ENCODE data around the gene BRIP1. TPM values are rescaled to one million over a fixed set of nuclear protein-coding genes. Genes with fewer than 3 reads are reported as not detected.
A peak's percentile ranks its signal among the peaks of the same experiment; 100 is the strongest.
"Not testable (repeated sequence)": the region's sequence is repeated elsewhere in the genome, so short reads cannot be mapped to it uniquely, and the experiment has no call there.

Gene BRIP1
- 1 to 10 TPM; 1.9 to 3.3 TPM for total RNA-seq
- long read RNA-seq: 0 reads

DNA sequence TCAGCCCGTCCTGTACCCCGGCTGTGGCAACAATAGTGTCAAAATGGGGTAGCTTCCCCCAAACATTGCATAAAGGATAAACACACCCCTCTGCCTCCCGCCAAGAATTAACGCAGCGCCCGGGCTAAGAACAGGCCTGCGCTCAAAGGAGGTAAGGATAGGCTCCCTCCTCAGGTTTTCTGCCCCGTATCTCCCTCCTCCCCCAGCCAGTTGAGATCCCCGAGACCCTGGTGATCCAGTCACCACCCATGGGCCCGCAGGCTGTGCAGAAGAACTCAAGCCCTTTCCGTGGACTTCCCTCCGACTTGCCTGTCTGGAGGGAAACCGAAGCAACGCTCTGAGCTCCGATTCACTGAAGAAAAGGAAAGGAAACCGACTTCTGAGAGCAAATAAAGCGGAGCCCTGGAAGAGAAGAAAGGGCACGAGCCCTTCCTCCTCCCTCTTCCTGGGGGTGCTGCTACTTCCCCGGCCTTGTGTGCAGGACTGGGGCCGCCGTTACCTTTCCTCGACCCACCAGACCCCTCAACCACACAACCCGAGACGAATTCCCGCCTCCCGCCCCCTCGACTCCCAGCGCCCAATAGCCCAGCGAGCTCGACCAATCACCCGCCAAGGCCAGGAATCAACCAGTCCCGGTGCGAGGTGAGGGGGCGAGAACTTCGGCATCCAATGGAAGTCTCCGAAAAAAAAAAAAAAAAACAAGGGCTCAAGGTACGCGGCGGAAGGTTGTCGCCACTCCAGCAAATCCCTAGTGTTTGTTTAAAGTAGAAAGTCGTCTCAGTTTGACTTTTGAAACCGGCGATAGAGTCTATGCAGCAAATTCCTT, at the start of gene BRIP1:
Gene BRIP1, minus strand, starts transcription at position 554 of the 826 bp plus-strand sequence. CDS start 1,989 bp downstream, outside the sequence.
- intact Hi-C loops (cut with DNase I, micrococcal nuclease): loop anchor here in 1 of 2 donors (10.0 kb wide), 1 partner anchor 202 kb away; the partner anchor contains the start of gene MED13
- DNase-seq: peak; percentile 91 to 92
- ATAC-seq: peak; percentile 96

DNA sequence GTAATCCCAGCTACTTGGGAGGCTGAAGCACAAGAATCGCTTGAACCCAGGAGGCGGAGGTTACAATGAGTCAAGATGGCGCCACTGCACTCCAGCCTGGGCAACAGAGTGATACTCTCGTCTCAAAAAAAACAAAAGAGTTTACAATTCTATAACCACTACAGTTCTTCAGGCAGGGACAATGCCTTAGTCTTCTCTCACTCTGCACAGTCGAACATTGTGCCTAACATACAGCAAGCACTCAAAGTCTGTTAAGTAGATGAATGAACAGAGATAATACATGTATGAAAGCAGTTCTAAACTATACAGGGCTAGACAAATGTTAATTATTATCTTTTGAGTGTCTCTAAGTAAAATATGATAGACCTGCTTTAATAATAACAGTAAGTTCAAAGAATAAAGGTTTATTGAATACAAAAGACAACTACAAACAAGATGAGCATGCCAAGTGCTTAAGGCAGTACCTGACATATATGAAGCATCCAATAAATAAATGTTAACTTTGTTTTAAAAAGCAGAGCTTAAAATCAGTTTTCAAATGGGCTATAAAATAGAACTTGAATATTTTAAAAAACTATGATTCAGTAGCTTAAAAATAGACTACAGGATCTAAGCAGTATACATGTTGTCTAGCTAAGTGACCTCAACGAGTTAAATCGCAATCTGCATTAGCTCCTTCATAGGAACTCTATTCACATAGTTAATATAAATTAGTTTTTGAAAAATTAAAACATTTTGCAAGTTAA, 45.1 kb upstream of the BRIP1 start:
- intact Hi-C loops (cut with DNase I, micrococcal nuclease): no loop called here
- no peak for ATAC-seq
- no peak for DNase-seq

DNA sequence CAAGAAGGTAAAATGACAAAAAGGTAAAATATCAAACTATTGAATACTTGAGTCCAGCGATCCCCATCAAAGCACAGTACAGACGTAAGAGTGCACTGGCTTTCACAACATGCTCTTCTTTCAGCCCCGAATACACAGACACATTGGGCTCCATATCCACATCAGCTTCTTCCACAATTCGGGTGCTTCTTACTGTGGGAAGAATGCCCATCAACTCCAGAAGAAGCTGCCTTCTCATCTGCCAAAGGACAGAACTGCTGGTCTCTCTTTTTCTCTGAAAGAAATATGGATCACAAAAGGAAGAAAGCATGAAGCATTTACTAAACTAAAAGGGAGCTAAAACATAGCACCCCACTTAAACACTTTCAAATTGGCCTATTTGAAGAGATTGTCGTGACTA, 44.0 kb upstream of the BRIP1 start:
- intact Hi-C loops (cut with DNase I, micrococcal nuclease): no loop called here
- DNase-seq (no peak), ATAC-seq (no peak)

DNA sequence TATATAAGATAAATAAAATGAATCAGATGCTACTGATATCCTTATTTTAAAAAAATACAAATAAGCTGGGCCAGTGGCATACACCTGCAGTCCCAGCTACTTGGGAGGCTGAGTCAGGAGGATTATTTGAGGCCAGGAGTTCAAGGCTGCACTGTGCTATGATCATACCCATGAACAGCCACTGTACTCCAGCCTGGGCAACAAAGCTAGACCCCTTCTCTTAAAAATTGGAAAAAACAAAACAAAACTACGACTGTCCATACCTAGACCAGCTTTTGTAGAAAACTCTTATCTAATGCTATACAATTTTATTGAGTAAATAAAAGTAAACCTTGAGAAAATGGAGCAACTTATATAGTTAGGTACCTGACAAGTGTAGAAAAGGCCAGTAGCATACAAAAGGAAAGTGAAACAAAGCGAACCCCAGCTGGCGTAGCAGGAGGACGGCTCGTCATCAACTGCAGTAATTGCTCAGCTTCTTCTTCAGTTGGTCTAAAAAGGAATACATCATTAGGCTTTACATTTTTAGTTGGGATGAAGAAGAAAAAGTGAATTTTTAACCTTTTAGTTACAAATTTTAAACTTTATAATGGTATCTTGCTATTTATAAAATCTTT, 40.9 kb upstream of the BRIP1 start:
- ATAC-seq: no peak
- intact Hi-C loops (cut with DNase I, micrococcal nuclease): no loop called here
- no peak for DNase-seq

DNA sequence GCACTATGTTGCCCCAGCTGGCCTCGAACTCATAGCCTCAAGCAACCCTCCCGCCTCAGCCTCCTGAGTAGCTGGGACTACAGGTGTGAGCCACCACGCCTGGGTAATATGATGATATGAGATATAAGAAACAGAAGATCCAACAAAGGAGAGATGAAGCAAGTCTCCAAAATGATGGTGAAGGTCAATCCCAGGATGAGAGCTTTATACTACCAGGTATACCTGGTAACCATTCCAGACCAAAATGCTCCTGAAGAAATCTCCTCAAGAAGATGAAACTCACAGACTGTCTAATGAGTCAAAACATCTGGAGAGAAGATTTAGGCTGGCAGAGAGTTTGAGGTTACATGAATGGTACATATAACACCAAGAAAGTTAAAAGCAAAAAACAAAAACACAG, 39.9 kb upstream of the BRIP1 start:
- intact Hi-C loops (cut with DNase I, micrococcal nuclease): no loop called here
- ATAC-seq (no peak), DNase-seq (no peak)

DNA sequence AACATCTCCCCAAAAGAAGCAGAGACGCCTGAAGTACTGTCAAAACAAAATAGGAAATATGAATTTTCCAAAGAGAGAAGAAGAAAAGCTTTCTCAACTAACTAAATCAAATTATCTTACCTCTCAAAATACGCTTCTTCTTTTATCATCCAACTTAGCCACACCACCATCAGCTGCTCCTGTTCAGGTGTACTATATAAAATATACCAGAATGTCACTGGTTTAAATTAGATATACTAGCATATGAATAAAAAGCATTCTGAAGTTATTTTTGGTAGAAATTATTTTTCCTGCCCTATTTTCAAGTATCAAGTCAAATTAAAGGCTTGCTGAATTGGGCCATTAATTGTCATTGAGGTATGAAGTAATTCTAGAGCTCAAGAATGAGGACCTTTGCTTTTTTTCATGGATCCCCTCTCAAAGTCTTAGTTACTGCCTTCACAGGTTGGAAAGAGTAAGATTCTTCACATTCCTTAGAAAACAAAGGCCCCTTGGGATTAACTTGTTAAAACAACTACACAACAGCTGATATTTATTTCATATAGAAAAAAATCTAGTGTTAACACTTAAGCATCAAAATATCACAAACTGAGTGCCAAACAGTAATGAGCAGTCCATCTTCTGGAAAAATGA, 34.3 kb upstream of the BRIP1 start:
- ATAC-seq (no peak), DNase-seq (no peak)
- intact Hi-C loops (cut with DNase I, micrococcal nuclease): no loop called here

DNA sequence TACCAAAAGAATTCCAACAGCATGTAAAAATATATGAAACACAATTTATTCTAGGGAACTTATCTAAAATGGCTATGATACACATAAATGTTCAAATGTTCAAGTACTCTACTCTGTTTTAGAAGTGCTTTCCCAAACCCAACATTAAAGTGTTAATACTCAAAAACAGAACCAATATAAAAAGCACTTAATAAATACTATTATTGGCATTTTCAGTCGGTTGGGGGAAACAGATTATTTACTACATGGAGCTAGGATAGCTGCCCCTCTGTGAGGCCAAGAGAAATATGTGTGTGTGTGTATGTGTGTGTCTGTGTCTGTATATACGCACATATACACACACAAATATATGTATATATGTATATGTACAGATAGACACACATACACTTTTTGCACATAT, 32.1 kb upstream of the BRIP1 start:
- ATAC-seq (no peak), DNase-seq (no peak)
- intact Hi-C loops (cut with DNase I, micrococcal nuclease): no loop called here

DNA sequence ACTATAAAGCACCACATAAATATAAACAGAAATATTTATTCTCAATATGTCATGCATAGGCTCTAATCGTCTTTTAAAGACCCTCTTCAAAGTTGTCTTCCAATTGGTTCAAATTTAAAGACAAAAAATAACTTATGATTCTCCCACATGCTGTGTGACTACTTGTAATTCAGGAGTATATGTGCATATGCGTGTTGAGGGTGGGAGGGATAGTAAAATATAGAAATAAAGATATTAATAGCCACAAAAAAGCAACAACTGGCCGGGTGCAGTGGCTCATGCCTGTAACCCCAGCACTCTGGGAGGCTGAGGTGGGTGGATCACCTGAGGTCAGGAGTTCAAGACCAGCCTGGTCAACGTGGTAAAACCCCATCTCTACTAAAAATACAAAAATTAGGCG, 31.0 kb upstream of the BRIP1 start:
- intact Hi-C loops (cut with DNase I, micrococcal nuclease); DNase-seq; ATAC-seq: not testable (repeated sequence)

DNA sequence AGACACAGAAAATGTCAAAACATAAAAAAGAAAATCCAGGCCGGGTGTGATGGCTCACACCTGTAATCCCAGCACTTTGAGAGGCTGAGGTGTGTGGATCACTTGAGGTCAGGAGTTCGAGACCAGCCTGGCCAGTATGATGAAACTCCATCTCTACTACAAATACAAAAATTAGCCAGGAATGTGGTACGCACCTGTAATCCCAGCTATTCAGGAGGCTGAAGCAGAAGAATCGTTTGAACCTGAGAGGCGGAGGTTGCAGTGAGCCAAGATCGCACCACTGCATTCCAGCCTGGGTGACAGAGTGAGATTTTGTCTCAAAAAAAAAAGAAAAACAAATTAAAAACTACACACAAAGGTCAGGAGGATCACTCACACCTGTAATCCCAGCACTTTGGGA, 24.4 kb upstream of the BRIP1 start:
- DNase-seq; intact Hi-C loops (cut with DNase I, micrococcal nuclease): not testable (repeated sequence)

DNA sequence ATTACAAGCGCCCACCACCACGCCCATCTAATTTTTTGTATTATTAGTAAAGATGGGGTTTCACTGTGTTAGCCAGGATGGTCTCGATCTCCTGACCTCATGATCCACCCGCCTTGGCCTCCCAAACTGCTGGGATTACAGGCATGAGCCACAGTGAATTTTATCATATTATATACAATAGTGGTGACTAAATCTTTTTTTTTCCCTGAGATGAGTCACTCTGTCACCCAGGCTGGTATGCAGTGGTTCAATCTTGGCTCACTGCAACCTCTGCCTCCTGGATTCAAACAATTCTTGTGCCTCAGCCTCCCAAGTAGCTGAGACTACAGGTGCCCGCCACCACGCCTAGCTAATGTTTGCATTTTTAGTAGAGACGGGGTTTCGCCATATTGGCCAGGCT, 22.5 kb upstream of the BRIP1 start:
- ATAC-seq; intact Hi-C loops (cut with DNase I, micrococcal nuclease): not testable (repeated sequence)

More for the DNA sequence above, 24.4 kb upstream of the BRIP1 start:
- ATAC-seq: not testable (repeated sequence)

DNA sequence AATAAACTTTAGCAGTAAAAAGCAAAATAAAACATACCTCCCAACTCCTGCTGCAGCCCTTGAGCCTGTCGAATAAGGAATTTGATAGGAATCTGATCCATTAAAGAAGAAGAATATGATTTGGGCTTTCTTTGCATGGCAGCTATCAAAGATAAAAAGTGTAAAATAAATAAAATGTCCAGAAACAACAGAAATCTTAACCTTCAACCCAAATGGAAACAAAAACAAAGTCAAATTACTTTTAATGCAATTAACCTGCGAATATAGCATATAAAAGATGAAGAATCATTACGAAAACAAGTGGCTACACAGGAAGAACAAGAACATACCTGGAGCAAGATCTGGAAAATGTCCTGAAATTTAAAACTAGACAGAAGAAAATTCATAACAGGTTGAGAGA, 21.5 kb upstream of the BRIP1 start:
- intact Hi-C loops (cut with DNase I, micrococcal nuclease): no loop called here

More for the DNA sequence above, 22.5 kb upstream of the BRIP1 start:
- not testable (repeated sequence) for DNase-seq

DNA sequence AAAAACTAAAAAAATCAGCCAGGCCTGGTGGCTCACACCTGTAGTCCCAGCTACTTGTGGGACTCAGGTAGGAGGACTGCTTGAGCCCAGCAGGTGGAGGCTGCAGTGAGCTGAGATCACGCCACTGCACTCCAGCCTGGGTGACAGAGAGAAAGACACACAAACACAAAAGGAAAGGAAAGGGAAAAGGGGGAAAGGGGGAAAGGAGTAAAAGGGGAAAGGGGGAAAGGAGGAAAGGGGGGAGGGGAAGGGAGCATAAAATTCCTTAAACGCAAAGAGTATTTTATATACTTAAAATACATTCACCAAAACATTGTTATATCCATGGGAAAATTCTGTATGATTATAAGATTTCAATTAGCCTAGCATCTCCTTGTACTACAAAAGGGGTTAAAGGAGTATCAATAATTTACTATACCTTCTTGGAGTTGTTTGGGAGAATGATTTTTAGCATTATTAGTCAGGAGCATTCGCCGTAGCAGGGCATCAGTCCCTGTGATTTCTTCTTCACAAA, 17.3 kb upstream of the BRIP1 start:
- DNase-seq: no peak
- intact Hi-C loops (cut with DNase I, micrococcal nuclease): no loop called here
- ATAC-seq: no peak

More for the DNA sequence above, 21.5 kb upstream of the BRIP1 start:
- DNase-seq: no peak
- ATAC-seq: no peak

DNA sequence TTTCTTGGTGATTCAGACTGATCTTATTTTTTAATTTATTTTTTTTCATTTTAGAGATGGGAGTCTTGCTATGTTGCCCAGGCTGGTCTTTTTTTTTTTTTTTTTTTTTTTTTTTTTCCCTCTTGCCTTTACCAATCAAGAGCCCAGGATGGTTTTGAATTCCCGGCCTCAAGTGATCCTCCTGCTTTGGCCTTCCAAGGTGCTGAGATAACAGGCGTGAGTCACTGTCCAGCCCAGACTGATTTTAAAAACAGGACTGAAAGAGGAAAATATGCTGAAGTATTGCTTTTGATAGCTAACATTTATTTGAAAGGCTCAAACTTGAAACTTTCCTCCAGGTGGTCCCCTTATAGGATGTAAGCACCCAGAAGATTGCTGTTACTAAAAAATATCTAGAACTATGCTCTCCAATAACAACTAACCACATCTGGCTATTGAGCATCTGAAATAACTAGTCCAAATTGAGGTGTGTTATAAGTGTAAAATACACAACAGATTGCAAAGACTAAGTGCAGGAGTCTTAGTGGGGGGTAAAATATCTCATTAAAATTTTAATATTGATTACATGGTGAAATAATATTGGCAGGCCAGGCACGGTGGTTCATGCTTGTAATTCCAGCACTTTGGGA, 15.8 kb upstream of the BRIP1 start:
- intact Hi-C loops (cut with DNase I, micrococcal nuclease): no loop called here
- DNase-seq: no peak
- no peak for ATAC-seq

DNA sequence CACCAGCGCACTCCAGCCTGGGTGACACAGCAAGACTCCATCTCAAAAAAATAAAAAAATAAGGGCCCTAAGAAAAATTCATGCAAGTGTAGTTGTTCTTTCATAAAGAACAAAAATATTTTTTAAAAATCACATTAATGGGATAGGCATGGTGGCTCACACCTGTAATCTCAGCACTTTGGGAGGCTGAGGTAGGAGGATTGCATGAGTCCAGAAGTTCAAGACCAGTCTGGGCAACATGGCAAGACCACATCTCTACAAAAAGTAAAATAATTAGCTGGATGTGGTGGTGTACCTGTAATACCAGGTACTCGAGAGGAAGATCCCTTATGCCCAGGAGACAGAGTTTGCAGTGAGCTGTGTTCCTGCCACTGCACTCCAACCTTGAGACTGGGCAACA, 15.2 kb upstream of the BRIP1 start:
- ATAC-seq: no peak
- intact Hi-C loops (cut with DNase I, micrococcal nuclease): no loop called here
- DNase-seq: no peak

DNA sequence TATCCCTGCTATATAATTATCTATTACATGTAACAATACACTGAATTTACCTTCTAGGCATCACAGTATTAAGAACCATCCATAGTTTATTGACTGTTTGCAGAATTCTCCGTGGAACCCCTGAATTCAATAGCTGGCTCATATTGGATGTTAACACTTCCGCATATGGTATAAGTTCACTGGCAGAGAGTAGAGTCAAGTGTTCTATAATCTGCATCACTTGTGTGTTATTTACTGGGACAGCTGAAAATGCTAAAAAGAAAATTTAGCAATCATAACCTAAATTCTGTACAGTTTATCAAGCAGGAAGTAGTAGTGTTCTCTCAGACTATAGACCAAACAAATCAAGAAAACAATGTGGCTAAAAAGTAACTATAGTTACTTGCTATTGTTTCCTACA, 14.5 kb upstream of the BRIP1 start:
- intact Hi-C loops (cut with DNase I, micrococcal nuclease): no loop called here
- no peak for ATAC-seq

DNA sequence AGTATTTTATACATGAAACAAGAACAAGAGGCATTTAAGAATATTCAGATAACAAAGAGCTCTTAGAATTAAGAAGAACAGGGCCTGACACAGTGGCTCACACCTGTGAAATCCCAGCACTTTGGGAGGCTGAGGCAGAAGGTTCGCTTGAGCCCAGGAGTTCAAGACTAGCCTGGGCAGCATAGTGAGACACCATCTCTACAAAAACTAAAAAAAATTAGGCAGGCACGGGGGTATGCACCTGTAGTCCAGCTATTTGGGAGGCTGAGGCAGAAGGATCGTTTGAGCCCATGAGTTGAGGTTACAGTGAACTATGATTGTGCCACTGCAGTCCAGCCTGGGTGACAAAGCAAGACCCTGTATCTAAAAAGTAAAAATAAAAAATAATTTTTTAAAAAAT, 12.5 kb upstream of the BRIP1 start:
- intact Hi-C loops (cut with DNase I, micrococcal nuclease): no loop called here
- no peak for DNase-seq

More for the DNA sequence above, 14.5 kb upstream of the BRIP1 start:
- no peak for DNase-seq

DNA sequence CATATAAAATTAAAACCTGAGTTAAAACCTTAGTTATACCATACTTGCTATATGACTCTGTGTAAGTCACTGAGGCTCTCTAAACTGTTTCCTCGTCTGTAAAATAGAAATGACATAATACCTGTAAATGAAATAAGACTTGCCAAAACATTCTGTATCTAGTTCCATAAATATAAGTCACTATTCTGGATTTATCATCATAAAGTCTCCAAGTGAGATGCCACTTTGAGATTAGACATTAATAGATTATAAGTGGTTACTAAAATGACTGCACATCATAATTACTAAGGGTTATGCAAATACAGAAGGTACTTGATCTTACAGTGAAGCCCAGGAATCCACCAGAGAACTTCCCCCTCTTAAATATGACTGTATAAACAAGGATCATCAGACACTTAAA, 12.0 kb upstream of the BRIP1 start:
- intact Hi-C loops (cut with DNase I, micrococcal nuclease): no loop called here
- ATAC-seq (no peak), DNase-seq (no peak)

More for the DNA sequence above, 12.5 kb upstream of the BRIP1 start:
- no peak for ATAC-seq

DNA sequence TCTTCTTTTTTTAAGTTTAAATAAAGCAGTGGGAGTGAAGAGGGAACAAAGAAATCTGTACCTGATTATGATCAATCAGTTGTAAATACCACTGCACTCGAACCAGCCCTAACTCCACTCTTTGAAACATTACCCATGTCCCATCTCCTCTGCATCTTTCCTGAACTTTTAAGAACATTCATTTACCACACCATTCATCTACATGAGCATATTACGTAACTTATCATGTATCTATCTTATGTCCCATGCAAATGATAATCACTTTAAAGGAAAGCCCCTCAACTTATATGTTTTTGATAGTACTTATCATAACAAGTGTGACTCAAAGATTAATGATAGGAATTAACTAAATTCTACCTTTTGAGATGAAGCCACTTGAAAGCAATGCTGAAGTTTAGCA, 10.7 kb upstream of the BRIP1 start:
- intact Hi-C loops (cut with DNase I, micrococcal nuclease): no loop called here
- ATAC-seq (no peak), DNase-seq (no peak)
